GF-D8 (cell line): Measurements from ENCODE around the gene ANKFN1.
A peak's percentile ranks its signal among the peaks of the same experiment; 100 is the strongest.

Experiments used
- DNase-seq: peaks from one replicate; lab custom pipeline; 2025; lab: John Stamatoyannopoulos, UW

ANKFN1 gene

DNA sequence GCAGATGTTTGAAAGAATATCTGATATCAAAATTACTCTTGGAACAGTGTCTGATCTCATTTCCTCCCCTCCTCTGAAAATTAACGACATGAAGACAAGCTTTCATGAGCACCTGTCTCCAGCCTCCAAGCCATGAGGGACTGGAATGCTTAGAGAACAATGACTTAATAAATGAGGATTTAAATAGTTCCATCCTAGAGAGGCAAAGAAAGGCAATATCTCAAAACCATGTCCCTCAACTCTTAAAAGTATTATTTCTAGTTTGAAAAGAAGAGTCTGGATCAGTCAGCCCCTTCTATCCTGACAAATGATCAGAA is 137.5 kb downstream of the ANKFN1 start:
- no peak for DNase-seq

DNA sequence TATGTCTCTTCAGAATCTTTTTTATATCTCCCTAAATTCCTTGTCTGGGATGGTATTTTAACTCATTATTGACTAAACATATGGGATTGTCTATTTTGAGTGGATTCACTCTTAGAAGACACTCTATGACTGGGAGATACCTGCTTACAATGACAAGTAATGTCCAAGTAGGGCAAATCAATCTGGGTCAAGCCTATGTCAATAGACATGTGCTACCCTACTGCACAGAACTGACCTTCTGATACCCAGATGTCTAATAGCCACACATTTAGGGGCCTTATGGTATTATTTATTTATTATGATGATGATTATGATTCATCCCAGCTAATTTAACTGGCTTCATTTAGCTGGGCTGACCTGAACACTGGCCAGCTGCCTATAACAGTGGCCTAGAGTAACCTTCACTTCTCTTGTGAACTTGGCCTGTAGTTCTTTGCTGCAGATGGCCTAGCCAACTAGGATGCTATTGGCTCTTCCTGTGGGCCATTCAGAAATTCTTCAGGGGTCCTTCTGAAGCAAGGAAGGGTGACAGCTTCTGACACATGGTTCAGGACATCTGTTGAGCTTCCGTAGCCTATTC is 138.0 kb downstream of the ANKFN1 start:
- DNase-seq: no peak

DNA sequence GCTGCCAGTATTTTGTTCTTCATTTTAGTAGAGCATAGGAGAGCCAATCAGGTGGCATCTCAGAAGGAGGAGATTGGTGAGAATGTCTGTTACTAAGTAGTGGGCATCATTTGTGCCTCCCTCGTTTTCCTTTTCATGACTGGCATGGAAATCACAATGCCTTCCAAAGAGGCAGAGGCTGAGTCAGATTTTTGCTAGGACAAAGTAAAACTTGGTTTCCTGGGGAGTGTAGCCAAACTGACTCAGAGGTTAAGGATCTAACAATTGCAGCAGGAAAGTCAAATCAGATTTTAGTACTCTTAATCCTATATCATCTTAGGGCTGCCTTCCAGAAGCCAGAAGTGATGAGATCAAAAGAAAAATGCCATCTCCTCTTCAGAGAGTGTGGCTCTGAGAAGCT is 138.7 kb downstream of the ANKFN1 start:
- no peak for DNase-seq

DNA sequence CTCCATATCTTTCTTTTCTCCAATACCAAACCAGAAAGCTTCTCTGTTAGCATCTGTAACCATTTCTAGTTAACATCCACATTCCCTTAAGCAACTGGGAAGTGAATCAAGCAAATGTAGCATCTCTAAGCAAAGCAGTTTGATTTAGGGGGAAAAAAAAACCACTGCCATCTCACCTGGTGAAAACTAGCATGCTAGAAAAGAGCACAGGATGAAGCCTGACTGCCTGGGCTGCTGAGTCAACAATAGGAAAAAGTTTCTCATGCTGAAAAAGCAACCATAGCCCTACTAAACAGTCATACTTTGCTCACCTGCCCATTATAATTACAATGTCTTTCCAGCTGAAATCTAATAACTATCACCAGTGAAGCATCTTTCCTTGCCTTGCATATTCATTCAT is 139.3 kb downstream of the ANKFN1 start:
- DNase-seq: no peak

DNA sequence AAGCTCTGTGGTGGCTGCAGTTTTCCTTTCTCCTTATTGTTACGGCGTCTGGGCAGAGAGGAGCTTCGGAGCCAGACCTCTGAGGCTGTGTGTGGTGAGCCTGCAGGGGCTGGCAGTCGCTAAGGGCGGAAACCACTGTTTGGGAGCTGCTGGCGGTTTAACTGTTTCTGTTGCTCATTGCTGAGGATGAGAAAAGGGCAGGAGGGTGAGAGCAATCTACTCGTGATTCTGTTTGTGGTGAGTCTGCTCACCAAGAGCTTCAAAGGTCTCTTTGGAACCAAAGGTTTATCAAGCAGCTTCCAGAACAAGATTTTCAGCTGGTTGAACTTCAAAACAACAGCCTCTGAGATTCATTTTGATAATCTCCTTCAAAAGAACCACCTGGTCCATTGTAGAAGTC is 143.9 kb downstream of the ANKFN1 start:
- DNase-seq: peak; percentile 31

DNA sequence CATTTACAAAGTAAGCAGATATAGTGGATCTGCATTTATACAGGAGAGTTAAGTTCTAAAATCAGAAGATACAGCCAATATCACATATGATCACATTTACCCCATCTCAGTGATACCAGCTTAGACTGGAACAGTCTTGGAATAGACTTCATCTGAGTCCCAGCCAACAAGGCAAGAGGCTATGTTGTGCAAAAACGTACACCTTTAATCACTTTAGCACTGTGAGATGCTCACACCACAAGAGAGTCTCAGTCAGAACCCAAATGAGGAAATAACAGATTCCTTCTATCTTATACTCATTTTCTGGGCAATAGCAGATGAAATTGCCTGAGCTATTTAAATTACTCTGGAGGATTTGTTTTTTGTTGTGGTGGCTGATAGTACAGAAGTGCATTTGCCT is 145.6 kb downstream of the ANKFN1 start:
- no peak for DNase-seq

DNA sequence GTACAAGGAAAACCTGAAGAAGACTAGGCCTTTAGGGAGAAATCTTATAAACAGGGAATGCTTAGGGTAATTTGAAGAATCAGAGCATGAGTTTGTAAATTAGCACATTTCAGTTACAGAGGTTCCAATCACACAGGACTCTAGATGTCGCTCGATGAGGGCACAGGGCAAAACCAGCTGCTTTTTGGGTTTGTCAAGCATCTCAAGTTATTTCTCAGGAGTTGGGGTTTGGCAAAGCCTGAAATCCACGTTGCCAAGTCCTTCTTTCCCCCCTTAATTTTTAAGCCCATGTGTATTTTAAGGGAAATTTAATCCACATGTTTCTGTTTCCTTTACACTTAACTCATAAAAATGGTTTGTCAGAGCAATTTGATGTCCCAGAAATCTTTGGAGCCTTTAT is 146.9 kb downstream of the ANKFN1 start:
- DNase-seq: no peak

DNA sequence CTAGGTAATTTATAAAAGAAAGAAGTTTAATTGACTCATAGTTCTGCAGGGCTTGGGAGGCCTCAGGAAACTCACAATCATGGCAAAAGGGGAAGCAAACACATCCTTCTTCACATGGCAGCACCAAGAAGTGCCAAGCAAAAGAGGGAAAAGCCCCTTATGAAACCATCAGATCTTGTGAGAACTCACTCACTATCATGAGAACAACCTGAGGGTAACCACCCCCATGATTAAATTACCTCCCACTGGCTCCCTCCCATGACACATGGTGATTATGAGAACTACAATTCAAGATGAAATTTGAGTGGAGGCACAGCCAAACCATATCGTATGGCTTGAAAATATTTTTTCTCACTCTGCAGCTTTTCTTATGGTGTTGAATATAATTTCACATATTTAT is 151.7 kb downstream of the ANKFN1 start:
- no peak for DNase-seq

DNA sequence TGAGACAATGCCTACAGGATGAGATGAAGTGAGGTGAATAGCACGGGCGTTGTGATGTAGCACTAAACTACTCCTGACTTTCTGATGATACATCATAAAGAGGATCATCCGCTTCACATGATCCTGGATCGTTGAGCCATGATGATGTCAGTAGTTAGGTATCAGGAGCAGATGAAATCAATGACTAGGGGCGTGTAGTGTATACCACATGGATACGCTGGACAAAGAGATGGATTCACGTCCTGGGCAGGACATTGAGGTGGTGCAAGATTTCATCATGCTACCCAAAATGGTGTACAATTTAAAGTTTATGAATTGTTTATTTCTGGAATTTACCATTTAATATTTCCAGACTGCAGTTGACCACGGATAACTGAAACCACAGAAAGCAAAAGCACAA is 156.6 kb downstream of the ANKFN1 start:
- no peak for DNase-seq

DNA sequence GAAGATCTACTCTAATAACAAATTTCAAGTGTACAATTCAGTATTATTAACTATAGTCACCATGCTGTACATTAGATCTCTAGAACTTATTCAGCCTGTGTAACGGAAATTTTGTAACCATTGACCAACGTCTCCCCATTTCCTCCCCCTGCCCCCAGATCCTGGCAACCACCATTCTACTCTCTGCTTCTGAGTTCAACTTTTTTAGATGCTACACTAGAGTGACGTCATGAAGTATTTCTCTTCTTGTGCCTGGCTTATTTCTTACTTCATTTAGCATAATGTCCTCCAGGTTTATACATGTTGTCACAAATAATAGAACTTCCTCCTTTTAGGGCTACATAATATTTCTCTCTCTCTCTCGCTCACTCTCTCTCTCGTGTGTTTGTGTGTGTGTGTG is 157.5 kb downstream of the ANKFN1 start:
- DNase-seq: peak; percentile 20

DNA sequence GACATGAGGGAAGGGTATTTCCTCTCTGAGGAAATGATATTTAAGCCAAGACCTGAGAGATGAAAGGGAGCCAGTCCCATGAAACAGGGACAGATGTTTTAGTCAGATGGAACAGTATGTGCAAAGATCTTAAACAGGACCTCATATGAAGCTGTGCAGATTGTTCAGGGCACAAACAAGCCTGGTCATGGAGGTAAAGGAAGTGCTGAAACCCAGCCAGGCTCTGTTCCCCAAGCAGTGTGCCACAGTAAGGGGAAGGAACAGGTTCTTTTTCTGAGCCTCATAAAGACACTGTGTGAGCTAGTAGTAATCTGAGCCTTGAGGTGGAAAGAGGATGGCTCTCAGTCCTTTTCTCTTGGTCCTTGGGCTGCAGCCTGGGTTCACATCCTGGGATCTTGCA is 159.9 kb downstream of the ANKFN1 start:
- peak; percentile 5 for DNase-seq

DNA sequence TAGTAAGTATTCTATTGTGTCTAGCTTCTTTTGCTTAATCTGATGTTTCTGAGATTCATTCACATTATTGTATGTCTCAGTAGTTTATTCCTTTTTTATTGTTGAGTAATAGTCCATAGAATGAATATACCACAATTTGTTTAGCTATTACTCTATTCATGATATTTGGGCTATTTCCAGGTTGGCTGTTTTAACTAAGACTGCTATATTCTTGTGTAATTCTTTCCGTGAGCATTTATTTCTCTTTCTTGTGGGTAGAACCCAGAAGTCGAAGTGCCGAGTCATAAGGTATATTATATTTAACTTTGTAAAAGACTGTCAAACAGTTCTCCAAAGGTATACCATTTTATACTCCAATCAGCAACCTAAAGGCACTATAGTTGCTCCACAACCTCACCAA is 160.8 kb downstream of the ANKFN1 start:
- peak; percentile 13 for DNase-seq

DNA sequence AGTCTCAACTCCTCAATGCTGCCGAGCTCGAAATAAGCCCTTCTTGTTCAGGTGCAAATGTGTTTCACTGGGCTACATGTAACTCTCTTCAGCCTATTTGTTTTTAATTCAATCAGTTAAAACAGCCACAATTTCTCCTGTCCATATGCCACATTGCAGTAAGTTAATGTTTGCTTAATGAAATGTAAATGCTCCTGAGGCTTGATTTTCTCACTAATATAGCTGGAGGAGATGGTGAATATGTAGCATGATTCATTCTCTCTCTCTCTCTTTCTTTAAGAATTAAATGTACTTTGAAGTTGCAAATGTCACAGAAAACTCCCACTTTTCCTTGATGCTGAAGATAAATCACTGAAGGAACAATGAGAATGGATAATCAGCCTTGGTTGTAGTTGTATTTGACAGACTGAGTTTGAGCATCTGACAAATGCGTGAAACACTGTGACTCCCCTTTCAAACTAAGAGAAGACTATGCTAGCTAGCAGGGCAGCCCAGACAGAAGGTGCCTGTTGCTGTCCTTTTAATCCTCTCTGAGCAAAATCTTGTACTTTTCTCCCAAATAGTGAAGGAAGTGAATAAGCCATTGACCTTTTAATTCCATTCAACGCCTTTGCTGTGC is 161.8 kb downstream of the ANKFN1 start:
- no peak for DNase-seq

DNA sequence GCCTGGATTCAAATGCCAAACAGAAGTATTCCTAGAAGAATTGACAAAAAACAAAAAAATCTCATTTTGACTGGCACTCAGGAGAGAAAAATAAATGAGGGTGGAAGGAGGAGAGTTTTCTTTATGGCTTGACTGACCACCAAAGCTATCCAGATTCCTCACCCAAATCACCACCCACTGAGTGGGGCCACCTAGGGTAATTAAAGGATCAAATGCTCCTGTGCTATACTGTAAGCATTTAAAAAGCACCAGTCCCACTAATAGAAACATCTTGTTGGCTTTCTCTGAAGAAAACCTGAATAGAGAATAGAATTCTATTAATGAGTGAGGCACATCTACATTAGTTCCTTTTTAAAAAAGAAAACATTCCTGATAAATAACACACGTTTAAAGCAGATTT is 163.3 kb downstream of the ANKFN1 start:
- DNase-seq: no peak

DNA sequence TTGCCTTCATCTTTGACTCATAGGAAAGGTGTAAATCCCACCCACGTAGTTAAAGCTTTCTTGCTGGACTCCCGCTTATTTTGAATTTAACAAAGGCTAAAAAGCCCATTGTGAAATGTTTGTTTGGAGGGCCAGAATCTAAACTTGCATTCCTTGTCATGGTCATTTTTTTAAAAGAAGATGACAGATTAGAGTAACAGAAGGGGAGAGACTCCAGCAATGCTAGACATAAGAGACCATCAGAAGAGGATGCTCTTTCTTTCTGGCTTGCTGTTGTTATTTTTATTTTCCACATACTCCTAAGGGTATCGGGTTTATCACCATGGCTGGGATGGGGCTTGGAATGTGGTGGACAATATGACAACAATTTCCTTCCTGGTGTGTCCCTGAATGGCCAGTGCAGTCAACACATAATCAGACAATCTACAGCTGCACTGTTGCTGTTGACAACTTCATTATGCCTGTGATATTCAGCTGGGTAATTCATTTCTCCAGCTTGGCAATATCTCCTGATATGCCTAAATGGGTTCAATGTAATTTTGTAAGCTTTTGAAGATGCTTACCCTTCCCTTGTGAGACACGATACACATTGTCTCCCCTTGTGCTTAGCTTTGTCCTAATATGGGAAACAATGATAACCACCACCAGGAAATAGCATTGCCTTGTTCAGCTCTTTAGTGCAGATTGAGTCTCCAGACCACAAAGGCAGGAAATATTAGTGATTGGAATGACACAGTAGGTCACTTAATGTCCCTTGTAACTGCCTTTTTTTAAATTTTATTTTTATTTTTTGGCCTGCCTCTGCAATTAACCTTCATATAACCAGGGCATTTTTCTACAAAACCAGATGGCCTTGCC is 164.3 kb downstream of the ANKFN1 start:
- no peak for DNase-seq

DNA sequence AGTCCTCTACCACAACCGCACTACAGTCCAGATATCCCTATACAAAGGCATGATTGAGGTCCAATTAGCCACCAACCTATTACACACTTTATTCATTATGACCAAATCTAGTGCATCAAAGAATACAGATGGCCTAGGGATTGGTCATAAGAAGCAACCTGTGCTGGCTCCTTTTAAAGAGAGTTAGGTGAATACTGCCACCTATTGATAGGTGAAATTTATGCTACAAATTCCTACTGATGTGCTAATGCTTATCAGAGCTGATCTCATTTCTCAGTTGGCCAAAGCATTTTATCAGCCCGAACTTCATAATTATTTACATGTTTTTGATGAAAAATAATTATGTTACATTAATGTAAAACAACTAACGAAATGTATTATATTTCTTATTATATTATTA is 166.3 kb downstream of the ANKFN1 start:
- no peak for DNase-seq

DNA sequence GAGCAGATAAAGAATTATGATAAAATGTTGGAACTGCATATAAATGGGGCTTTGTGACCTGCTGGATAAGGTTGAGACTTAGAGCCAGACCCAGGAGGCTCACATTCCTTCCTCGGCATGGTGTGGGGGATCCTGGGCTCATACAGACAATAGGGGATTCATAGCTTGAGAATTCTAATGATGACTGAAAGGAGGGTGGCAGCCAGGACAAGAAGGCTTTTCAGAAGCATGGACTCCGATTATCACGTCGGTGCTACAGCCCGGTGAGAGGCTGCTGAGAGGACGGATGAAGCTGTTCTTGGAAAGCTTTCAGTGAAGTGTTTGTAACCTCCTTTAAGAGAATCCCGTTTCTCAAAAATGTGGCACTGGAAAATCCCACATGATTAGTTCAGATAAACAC is 167.2 kb downstream of the ANKFN1 start:
- DNase-seq: no peak

DNA sequence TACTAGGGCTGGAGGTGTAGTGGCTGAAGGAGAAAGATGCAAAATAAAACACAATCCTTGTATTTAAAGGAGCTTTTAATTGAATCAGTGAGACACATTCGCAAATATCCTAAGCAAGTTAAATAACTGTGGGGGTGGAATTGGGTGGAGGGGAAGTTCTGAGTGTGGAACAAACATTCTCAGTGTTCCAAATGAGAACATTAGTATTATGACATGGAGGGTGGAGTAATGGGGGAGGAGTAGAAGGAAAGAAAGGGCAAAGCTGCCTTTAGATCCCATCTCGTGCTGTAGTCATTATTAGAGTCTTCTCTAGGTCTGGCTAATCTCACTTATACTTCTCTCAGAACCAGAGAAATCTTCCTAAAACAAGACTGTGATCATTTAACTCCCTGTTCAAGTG is 169.7 kb downstream of the ANKFN1 start:
- no peak for DNase-seq

DNA sequence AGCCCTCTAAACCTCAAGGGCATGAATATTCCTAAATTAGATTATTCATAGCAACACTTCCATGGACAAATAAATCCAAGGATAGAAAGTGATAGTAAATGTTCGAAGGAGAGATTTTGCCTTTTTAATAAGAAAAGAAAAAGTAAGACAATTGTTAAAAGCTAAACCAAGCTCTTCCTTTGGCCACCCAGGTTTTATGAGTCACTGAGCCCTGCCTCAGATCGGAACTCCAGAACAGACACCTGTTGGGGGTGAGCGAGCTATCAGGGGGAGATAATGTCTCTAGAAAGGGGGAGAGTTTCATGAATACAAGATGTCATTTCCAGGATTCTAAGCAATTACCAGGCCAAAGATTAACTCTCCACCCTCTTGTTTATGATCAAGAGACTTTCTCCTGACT is 171.4 kb downstream of the ANKFN1 start:
- DNase-seq: no peak

DNA sequence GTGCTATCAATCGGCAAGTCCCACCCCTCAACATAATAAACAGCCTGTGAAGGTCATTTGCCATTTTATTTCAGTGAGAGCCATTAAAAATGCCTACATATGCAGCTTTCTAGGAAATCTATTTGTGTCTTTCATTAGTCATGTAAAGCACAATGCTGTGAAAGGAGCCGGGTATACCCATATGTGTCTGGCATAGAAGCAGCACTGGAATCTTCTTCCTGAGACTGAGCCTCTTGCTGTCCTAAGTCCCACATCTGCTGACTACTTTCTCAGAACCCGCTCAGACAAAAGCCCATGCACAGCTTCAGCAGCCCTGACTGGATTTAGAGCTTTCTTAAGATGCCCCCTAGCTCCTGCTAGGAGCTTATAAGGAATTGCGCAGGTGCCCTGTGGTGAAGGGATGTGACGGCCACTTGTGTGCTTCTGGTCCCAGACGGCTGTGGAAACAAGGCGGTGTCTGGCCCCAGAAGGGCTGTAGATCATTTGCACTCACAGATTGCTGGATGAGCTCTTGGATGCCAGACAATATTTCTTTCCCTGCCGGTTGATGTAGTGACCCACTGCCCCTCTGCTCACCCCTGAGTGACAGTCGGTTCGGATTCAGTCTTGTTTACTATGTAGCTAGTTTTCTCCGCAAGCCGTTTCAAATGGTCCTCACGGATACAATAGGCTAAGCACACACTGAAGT is 172.2 kb downstream of the ANKFN1 start:
- no peak for DNase-seq

DNA sequence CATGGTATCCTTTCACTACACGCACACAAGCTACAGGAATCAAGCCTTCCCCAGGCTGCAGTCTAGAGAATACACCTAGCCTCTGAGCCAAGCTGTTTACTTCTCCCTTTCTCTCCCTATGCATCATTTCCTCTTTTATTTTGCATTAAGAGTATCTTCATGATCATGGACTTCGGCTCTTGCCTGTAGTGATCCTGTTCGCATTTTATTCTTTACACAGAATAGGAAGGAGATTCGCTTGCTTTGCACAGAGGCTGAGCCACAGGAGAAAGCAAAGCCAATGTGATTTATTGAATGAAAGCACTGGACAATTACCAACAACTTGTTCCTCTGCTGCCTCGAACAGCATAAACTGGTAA is 172.7 kb downstream of the ANKFN1 start:
- no peak for DNase-seq

DNA sequence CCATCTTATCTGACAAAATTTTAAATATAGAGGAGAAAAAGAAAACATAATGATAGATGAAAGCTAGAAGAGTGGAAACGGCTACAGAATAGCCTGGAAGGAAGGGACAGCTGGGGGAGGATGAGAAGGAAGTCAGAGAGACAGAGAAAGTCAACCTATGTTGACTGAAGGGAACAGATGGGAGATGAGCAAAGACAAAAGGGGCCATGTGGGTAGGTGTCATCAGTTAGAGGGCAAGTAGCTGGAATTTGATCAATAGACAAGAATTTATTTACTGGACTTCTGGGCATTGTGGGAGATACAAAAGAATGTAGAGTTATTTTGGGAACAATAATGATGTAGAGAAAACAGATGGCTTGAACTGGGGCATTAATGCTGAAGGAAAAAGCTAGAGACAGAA is 194.4 kb downstream of the ANKFN1 start:
- DNase-seq: no peak

DNA sequence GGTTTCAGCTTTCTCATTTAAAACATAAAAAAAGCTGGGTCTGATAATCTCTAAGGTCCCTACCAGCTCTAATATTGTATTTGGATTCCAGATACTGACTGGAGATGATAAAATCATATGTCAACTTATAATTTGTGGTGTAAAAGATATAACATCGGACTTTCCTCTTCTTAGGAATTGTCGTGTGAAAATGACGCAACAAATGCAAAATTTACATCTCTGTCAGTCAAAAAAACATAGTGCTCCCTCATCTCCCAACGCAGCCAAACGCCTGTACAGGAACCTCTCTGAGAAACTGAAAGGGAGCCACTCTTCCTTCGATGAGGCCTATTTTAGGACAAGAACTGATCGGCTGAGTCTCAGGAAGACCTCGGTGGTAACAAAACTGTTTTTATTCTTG is 197.3 kb downstream of the ANKFN1 start:
- no peak for DNase-seq
